ENCODE measurements around the gene BNC2.

The BNC2 gene

DNA sequence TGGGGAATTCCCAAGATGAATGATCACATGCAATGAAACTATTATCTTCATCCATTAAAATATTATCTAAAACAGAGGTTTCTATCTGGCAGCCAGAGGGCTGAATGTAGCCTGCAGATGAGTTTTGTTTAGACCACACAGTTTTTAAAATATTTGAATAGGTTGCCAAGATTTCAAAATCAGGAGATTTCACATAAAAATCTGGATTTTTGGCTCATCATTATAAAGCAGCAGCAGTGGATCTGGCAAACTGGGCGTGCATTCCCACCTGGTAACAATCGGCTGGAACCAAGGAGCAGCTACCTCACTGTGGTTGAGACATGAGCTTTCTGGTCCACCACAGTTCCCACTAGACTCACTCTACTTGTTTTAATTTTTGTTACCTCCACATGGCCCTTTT is 155.1 kb downstream of the BNC2 start:
- no peak for DNase-seq (ENCODE audit: low read depth in 3 of 3)

DNA sequence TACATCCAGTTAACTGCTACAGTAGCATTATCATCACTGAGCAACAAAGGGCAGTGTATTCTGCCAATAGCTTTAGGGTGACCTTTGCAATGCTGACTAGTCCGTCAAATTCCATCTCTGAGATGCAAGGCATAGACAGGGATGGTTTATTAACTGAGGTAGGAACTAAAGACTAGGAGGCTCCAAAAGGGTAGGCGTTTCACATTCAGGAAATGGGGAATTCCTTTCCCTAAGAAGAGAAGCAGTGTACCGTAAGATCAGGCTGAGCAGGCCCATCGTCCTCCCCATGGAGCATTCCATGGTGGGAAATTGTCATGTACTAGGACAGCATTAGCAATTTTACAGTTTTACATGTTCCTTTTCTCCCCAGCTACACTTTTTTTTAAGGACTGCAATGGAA is 157.7 kb downstream of the BNC2 start:
- DNase-seq (ENCODE audit: low read depth in 3 of 3): no peak

DNA sequence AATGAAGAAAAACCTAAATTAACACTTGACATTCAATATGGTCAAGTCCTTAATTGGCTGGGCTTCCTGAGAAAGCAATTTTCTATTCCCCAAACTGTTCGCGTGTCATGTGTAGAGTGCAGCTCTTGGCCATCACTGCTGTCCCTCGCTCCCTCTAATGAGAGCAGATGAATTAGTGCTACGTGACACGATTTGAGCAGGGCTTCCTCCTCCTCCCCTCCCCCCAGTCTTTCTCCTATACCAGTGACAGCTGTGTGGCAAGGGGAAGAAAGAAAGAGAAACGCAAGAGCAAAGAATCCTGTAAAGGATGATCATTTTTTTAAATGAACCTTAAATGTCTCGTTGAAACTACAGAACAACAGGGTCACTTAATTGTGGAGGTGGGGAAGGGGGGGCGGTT is 159.6 kb downstream of the BNC2 start:
- no peak for DNase-seq (ENCODE audit: low read depth in 3 of 3)

DNA sequence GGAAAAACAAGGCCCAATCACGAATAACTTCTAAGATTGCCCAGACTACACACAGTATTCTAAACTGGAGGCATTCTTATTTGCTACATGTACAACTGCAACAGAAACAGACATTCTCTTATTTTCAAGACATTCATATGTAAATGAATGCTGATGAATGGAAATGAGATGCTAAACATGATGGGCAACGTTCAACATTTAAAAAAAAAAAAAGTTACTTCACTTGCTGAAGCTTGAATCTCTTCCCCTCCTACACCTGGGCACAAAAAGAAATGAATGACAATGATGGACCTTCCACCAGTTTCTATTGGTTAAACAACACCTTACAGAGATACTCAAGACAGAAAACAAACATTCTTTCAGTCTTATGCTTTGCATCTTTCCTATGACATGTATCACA is 160.5 kb downstream of the BNC2 start:
- no peak for DNase-seq (ENCODE audit: low read depth in 3 of 3)

DNA sequence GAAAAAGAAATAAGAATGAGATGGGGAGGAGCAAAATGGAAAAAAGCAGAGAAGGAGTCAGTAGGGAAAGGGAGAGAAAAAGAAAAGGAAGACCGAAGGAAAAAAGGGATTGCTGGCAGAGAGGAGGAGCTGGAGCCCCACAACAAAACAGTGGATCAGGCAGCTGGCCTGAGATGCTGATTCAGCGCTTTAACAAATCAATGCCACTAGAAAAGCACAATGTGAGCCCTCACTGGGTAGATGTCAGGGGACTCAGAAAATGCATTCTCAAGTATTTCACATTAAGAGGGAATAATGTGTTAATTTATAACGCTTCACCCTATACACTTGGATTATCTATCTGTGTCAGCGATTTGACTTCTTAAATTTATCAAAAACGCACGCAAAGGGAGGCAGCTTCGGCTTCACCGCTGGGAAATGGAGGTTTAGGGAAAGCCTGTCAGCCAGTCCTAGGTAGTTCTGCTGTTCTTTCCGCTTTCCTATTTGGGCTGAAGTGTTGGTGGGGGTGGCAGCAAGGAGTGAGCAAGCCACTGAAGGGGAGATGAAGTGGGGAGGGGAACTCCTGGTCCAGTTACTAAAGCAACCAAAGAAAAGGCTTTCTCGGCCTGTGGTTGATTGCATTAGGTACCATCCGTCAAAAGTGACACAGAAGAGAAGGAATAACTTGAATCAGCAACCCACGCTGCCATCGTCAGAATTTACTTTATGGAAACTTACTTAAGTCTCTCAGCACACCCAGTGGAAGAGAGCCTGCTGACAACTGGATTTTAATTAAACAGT is 161.6 kb downstream of the BNC2 start:
- DNase-seq (ENCODE audit: low read depth in 3 of 3): no peak

DNA sequence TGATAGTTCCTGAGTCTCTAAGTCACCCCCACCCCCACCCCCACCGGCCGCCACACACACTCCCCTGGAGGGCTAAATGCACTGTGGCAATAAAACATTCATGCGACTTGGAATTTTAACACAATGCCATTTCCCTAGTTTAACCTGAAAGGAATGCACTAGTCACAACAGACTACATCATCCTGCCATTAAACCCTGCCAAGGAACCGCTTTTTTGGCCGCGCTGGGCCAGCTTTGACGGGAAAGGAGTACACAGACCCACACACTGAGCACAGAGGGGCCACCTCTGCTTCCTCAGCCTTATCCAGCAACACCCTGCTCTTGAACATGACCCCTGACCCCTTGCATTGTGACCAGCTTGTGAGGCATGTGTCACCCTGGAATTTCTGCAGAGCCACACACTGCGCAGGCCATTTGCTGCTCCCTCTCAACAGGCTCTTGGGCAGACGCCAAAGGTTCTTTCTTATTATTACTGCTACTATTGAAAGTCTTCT is 165.3 kb downstream of the BNC2 start:
- DNase-seq (ENCODE audit: low read depth in 3 of 3): no peak

DNA sequence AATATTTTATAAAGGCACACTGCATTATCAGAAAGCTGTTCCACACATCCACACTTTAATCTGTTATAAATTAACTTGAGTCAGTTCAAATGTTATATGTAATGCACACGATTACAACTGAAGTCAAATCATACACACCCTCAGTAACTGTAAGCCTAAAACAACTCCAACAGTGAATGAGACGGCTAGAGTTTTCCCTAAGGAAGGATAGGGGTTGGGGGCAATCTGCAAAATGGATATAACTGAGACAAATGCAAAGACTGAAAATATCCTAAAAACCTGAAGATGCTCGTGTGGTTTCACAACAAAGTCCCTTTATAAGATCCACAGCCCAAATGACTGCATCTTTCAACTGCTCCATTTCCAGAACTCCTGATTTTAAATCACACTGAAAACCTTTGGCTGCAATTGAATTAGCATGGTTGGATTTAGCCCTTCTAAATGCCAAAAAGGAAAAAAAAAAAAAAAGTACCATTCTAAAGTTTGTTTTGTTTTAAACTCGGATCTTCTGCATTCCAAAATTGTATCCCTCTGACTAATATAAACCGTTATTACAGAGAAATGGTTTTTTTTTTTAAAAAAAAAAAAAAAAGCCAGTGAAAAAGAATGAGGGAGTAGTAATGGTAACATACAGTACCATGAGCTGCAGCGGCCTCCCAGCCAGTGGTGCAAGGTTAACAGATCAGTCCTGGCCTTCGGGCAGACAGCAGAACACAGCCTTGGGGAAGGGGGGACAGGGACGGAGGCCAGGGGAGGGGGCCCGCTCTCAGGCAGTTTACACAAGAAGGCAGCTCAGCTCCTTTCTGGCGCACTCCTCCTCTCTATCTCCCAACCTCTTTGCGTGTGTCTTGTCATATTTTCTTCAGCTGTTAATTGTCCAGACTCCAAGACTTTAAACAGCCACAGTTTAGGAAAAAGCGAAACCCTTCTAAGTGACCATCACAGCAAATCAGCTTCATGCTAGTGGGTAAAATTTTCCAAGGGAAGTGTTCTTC is 166.1 kb downstream of the BNC2 start:
- no peak for DNase-seq (ENCODE audit: low read depth in 3 of 3)

DNA sequence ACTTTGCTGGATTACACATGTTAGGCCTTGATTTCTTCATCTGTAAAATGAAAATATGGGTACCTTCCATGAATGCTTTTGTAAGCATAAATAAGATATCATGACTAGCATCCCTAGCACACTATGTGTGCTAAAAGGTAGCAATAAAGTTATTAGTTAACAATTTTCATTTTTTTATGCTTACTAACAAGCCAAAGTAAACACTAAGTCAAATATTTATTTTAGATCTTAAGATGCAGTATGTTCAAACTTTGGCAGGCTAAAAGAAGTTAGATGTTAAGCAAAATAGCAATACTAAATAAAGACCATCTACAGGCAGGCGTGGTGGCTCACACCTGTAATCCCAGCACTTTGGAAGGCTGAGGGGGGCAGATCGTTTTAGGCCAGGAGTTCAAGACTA is 169.1 kb downstream of the BNC2 start:
- no peak for DNase-seq (ENCODE audit: low read depth in 3 of 3)

DNA sequence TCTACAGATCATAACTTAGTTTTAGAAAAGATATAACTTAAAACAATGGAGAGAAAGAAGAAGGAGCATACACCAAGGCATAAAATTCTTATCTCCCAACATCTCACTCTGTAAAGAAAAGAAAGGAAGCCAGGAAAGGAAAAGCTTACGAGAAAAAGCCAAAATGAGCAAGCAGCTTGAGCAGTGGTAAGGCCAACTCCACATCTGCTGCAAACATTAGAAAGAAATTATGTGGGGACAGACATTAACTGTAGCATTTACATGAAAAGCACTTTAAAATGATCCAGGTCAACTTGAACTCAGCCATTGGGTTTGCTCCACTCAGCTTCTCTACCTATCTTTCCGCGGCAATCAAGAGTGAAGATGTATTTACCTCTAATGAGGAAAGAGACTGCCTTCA is 176.9 kb downstream of the BNC2 start:
- DNase-seq (ENCODE audit: low read depth in 3 of 3): no peak

DNA sequence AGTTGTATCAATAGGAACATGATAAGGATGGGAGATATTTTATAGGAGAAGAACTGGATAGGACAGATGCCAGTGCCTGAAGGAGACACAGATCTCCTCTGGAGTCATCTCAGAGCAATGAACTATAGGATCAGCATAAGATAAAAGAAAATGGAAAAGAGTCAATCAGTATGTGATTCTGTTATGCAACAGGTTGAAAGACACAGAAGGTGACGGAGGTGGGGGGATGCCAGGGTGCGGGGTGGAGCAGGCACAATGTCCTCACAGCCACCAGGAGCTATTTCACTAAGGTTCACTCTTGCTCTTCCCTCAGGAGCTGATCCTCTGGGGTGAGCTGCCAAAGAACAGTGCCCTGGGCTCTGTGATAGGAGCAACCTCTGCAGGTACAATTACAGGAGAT is 179.8 kb downstream of the BNC2 start:
- no peak for DNase-seq (ENCODE audit: low read depth in 3 of 3)

DNA sequence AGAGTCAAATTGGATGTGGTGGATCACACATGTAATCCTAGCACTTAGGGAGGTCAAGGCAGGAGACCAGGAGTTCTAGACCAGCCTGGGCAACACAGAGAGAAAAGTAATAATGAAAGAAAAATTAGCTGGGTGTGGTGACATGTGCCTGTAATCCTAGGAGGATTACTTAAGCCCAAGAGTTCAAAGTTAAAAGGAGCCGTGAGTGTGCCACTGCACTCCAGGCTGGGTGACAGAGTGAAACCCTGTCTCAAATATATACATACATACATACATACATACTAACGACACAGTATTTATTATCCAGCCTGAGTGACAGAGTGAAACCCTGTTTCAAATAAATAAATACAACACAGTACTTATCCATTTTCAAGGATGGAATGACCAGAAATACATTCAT is 180.3 kb downstream of the BNC2 start:
- DNase-seq (ENCODE audit: low read depth in 3 of 3): no peak

DNA sequence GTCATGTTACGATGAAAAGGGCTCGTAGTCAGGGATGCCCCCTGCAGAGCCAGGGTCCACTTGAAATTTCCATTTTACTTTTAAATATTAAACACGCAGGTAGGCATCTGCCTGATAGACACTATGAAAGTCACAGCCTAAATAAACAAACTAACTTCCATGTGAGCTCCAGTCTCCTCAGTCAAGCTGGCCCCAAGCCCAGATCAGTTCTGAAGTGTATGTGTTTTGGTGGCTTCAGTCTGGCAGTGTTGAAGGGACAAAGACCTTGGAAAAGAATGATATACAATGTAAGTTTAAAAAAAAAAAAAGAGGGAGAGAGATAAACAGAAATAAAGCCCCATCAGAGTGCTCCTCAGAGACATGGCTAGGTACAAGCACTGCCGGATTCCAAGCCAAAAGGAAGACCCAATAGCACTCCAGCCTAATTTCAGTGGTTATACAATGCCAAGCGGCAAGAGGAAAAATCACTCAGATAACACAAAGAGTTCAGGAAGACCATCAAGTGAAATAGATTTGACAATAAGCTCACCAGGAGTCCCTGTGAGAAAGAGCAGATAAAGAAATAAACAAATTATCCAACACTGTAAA is 181.0 kb downstream of the BNC2 start:
- DNase-seq (ENCODE audit: low read depth in 3 of 3): no peak

DNA sequence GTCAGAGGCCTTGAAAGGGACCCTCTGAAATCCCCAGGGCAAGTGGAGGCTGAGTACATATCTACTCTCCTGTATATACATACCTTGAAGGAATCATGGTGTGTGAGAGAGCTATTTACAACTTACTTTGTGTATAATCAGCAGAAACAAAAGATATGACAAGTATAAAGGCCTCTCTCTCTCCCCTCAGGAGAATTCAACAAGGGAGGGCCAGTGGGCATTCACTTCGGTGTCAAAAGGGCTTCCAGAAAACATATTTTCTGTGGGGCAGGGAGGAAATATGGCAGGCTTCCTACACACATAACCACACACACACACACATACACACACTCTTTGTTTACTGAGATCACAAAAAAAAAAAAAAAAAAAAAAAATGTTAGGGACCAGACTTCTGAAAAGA is 181.7 kb downstream of the BNC2 start:
- DNase-seq (ENCODE audit: low read depth in 3 of 3): no peak

DNA sequence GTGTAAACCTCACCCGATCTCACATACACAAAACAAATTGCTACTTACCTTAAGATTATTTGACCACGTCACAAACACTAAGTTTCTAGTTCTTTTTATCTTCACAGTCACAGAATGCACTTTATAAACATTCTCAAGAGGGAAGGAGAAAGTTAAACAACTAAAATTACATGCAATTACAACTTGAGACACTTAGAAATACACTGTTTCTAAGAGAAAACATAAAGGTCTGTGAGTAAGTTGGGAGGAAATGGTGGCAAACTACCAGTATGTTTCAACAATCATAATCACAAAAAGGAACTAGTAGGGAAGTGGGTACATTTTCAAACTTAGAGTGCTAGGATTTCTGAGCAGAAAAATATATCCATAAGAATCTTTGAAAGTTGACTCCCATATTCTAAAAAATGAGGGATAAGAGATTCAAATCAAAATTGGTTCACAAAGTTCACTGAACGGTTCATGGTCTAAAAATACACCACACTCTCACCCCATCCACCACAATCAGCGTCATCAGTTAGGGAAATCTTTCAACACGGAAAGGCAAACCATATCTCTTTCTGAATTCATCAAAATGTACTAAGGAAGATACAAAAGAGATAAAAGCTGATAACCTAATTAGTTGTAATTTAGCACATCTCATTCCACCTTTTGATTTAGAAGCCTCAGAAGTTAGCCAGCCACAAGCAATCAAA is 182.6 kb downstream of the BNC2 start:
- DNase-seq (ENCODE audit: low read depth in 3 of 3): no peak

DNA sequence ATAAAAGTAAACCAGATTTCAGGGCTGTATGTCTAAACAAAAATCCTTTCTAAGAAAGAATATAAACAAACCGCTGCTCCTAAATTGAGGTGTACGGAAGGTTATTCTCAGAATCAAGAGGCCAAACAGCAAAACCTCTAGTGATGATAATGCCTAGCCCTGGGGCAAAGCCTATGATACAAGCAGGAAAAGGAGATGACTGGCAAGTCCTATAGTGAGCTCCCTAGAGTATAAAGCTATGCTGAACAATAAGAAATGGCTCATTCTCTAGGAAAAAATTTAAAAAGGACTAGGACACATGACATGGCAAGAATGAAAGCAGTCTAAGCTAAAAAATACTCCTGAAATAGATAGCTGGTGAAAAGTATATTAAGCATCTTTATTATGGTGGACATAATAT is 187.1 kb downstream of the BNC2 start:
- no peak for DNase-seq (ENCODE audit: low read depth in 3 of 3)

DNA sequence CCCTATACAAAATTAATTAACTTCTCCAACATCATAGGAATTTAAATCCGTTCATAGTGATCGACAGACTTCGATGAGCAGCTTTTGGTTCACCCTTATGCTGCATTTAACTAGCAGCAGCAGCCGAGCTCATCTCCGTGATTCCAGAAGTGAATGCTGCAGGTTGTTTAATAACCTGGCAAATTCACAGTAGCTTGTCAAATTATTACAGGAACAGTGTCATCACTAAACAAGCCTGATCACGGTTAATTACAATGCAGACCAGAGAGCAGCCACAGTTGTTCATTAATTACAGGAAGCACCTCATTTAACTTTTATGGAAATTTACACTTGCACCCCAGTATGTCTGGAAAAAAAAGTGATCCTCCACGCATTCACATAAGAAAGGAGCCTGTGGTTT is 188.2 kb downstream of the BNC2 start:
- no peak for DNase-seq (ENCODE audit: low read depth in 3 of 3)

DNA sequence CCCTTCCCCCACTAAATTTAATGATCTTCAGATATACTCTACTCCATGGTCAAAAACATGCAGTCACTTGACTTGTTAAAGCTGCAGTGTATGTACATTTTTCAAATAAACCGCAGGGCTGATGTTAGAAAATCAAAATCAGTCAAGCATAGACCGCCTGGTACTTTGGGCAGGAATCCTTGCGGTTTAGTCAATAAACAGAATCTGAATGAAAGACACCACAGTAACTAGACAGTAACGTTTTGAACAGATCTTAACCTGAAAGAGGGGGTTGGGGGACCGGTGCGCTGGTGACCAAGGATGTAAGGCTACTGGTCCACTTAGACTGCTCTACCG is 188.8 kb downstream of the BNC2 start:
- DNase-seq (ENCODE audit: low read depth in 3 of 3): no peak

DNA sequence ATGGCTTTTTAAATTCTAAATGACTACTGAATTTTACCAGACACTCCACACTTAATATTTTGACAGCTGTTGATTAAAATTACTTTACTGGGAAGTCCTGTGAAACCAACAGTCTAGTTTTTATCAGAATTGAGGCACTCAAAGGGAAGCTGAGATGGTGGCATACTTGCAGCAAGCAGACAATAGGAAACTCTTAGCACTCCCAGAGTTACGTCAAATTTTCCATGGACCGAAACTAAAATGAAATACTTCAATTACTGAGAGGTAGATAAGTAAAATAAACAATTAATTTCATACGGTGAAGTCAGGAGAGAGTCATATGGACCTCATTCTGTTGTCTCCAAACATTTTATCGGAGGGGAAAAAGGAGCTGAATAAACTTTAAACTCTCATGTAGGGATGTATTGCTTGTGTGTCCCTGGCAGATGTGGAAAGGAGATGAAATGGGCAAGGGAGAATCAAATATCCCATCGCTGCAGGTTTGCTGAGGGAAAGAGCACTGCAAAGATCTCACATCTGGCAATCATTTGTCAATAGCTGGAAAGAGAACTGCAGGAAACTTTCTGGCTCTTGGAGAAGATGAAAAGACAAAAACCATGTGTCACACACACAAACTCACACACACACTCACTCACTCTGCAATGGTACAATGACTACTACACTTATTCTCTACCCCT is 189.4 kb downstream of the BNC2 start:
- no peak for DNase-seq (ENCODE audit: low read depth in 3 of 3)

DNA sequence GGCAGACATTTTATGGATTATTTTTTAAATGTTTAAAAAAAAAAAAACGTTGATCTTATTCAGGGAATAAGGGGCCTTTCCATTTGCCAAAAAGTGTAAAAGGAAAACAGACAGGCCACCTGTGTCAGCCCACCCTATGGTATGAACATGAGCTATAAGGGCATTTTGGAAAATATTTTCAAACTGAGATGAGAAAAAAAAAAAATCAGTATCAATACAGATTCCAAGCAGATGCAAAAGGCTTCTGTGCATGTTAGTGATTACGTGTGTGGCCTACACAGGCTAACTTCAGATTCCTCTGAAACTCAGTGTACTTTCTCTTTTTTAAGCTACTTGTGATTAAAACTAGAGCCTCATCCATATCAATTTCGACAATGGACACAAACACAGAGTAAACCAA is 189.9 kb downstream of the BNC2 start:
- DNase-seq (ENCODE audit: low read depth in 3 of 3): no peak

DNA sequence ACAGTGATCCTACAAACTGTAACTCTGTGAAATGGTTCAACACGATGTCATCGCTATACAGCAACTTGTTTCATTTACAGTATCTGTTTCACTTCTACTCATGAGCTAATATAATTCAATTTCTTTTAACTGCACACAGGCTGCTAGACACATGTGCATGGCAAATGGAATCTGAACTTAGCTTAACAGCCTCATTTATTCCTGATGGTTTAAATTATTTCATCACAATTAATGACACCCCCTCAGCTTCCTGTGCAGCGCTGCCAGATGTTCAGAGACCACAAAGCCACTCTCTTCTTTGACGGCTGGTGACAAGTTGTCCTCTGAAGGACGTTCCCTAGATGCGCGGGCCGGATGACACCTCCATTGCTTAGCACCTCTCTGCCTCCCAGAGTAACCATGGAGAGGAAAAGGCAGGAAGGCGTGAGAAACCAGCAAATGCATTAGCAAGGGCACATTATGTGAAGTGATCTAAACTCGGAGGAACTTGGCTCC is 191.1 kb downstream of the BNC2 start:
- DNase-seq (ENCODE audit: low read depth in 3 of 3): no peak

DNA sequence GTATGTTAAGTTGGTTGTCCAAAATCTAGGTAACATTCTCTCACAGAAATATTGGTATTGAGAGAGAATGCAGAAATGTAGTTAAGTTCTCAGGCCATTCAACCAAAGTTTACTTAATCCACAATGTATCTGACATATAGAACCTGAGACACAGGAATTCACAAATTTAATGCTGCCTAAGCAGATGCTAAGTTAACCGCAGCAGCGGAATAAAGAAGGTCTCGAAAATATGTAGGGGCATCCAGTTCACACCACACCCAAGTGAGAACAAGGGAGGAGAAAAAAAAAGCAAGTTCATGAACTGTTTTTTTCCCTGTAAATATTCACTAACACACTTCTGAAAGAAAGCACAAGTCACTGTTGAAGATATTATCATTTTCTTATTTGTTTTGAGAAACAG is 194.0 kb downstream of the BNC2 start:
- DNase-seq (ENCODE audit: low read depth in 3 of 3): no peak
